ENCODE data around the gene TANGO2.

The TANGO2 gene

GRCh38 chr22:19995611-19996339 is 25.1 kb upstream of the TANGO2 start:
- TF ChIP-seq, protein P1, sequence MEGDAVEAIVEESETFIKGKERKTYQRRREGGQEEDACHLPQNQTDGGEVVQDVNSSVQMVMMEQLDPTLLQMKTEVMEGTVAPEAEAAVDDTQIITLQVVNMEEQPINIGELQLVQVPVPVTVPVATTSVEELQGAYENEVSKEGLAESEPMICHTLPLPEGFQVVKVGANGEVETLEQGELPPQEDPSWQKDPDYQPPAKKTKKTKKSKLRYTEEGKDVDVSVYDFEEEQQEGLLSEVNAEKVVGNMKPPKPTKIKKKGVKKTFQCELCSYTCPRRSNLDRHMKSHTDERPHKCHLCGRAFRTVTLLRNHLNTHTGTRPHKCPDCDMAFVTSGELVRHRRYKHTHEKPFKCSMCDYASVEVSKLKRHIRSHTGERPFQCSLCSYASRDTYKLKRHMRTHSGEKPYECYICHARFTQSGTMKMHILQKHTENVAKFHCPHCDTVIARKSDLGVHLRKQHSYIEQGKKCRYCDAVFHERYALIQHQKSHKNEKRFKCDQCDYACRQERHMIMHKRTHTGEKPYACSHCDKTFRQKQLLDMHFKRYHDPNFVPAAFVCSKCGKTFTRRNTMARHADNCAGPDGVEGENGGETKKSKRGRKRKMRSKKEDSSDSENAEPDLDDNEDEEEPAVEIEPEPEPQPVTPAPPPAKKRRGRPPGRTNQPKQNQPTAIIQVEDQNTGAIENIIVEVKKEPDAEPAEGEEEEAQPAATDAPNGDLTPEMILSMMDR (IDR thresholded peaks at IDR 0.05; ENCODE audit: low read depth, low read length, missing control alignments) = no peak
- H3K4me3 ChIP-seq (ENCODE audit: low read depth, low read length) = no peak overlapping the region
- no peak for DNase-seq (ENCODE audit: low read depth)
- in situ Hi-C loops (cut with HindIII; ENCODE audit: low sequenced_read_pairs) = no loop called here

GRCh38 chr22:19996694-19997384 is 24.1 kb upstream of the TANGO2 start:
- in situ Hi-C loops (cut with HindIII; ENCODE audit: low sequenced_read_pairs) = no loop called here
- TF ChIP-seq, protein P1 (IDR thresholded peaks at IDR 0.05; ENCODE audit: low read depth, low read length, missing control alignments) = no peak
- DNase-seq (ENCODE audit: low read depth) = no peak
- no peak overlapping the region for H3K4me3 ChIP-seq (ENCODE audit: low read depth, low read length)

DNA sequence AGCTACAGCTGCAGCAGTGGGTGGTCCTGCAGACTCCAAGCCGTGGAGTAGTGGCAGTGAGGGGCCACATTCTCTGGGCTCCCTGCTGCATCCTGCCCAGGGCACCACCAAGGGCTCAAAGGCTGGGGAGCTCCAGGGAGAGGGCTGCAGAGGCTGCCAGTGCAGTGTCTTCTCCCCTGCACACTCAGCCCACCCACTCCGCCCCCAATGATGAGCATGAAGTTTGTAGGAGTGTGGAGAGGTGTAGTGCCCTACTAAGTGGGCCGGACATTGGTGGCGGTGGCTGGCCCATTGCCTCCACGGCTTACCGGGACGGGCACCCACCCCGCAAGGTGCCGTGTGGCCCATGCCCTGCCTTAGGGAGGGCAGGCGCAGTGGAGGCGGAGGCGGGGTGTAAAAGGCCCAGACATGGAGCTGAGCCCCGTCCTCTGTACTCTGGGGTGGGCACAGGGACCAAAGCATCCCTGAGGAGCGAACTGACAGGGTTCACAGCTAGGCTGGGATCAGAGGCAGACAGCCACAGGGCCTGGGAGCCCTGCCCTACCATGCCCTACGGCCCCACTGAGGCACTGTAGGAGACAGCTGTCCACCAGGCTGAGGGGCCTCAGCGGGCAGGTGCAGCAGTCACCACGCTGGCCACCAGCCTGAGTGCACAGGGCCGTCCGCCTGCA is 23.2 kb upstream of the TANGO2 start:
- no peak overlapping the region for H3K4me3 ChIP-seq (ENCODE audit: low read depth, low read length)
- no peak for DNase-seq (ENCODE audit: low read depth)
- TF ChIP-seq, protein P1 (IDR thresholded peaks at IDR 0.05; ENCODE audit: low read depth, low read length, missing control alignments) = no peak
- in situ Hi-C loops (cut with HindIII; ENCODE audit: low sequenced_read_pairs) = no loop called here

DNA sequence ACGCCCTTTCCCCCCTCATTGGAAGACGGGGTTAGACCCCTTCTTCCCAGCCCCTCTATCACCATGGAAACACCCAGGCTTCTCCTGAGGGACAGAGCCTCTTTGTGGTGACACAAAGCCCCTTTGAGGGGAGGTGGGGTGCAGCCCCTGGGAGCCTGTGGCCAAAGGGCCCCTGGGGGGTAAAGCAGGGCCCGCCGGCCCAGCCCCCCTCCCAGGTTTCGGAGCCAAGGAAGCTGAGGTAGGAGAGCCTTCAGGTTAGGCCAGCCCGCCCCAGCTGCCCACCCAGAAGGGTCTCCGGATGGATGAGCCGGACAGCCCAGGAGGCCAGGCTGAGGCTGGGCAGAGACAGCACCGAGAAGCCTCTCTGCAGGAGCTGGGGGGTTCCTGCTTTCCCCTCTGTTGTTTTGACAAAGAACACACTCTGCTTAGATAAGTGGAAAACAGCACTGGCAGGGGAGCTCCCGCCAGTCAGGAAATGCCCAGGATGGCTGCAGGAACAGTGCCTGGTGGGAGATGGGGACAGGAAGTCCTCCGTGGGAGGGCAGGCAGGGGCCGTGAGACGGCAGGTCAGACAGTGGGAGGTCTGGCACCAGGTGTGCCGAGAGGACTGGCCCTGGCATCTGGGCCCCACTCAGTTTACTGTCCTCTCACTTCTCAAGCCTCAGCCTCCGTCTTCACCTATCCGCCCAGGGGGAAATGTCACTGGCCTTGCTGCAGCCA is 22.5 kb upstream of the TANGO2 start:
- no peak overlapping the region for H3K4me3 ChIP-seq (ENCODE audit: low read depth, low read length)
- TF ChIP-seq, protein P1 (IDR thresholded peaks at IDR 0.05; ENCODE audit: low read depth, low read length, missing control alignments) = no peak
- DNase-seq (ENCODE audit: low read depth) = no peak
- in situ Hi-C loops (cut with HindIII; ENCODE audit: low sequenced_read_pairs) = no loop called here

DNA sequence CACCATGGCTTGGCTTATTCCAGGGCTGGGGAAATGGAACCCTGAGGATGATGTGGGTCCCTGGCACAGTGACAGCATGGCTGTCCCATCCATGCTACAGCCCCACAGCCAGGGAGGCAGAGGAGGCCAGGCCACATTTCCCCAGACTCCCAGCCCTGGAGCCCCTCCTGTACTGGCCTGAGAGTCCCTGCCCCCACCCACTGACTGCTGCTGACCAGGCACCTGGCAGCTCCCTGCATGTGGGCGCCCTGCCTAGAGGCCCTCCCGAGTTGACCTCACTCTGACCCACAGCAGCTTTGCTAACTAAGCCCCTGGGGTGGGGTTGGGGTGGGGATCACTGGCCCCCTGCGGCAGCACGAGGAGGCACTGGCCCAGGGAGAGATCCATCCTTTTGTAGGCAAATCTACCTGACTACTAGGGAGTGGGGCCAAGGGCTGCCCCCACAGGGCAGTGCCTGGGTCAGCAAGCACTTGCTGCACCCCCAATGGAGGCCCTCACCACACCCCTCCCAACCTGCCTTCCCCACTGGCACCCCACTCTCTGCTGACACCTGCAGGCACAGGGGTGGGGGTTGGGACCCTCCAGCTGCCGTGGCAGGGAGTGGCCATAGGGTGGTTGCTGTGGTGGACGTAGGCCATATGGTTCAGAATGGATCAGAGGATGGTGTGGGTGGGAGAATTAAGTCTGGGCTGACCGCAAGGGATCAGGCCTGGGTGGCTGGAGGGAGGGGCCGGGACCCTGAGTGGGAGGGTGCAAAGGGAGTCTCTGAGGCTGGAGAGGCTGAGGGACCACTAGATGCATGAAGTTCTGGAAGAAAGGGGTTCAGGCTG is 21.7 kb upstream of the TANGO2 start:
- TF ChIP-seq, protein P1 (IDR thresholded peaks at IDR 0.05; ENCODE audit: low read depth, low read length, missing control alignments) = no peak
- no peak overlapping the region for H3K4me3 ChIP-seq (ENCODE audit: low read depth, low read length)
- DNase-seq (ENCODE audit: low read depth) = no peak
- in situ Hi-C loops (cut with HindIII; ENCODE audit: low sequenced_read_pairs) = no loop called here

Data from astrocyte of the cerebellum (primary cell).